GM21526 (cell line): ENCODE data around the gene SLC16A1.
"Not testable (repeated sequence)": the region's sequence is repeated elsewhere in the genome, so short reads cannot be mapped to it uniquely, and the experiment has no call there.

Experiments used
- ATAC-seq: cut with Tn5 transposase; IDR thresholded peaks from one replicate; pipeline ENCODE4 v1.9.1; 2021; ENCODE audit warnings: moderate library complexity; ENCODE audit not compliant: unreplicated experiment, low FRiP score

Gene SLC16A1

DNA sequence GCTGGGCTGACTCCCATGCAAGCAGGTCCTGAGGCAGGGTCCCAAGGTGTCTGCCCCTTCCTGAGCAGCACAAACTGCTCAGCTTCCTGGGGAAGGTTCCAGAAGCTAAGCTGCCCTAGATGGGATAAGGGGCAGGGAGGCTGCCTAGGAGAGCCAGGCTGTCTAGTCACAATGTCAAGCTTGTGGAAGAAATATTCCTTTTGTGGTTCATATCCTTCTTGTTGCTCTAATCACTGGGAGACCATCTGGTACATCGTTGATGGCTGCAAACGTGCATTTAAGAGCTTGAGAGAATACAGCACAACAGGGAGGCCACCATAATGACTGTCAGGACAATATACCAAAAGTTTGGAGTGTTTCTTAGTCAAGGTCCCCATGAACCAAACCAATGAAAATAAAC lies 67.4 kb downstream of the SLC16A1 start:
- no peak for ATAC-seq

DNA sequence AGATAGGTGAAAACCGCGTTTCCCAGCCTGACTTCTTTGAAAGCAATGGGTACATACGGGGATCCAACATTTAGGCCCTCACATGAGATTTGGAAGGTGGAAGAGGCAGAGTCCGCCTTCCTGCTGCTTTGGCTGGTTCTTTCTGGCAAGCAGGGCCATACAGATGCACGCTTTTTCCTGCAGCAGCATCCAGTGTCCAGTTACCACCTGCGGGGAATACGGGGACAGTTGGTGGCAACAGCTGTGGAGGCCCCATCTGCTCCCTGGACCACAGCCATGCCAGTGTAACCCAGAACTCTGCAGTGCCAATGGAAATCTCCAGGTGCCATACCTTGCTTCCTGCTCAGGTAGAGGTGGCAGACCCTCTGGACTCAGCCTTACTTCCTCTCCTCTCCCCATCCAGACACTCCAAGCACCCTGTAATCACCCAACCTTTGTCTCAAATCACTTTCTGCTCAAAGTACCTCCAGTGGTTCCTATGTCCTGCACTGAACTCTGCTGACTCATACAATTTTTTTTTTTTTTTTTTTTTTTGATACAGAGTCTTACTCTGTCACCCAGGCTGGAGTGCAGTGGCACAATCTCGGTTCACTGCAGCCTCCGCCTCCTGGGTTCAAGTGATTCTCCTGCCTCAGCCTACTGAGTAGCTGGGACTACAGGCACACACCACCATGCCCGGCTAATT lies 68.3 kb downstream of the SLC16A1 start:
- ATAC-seq, result no peak

DNA sequence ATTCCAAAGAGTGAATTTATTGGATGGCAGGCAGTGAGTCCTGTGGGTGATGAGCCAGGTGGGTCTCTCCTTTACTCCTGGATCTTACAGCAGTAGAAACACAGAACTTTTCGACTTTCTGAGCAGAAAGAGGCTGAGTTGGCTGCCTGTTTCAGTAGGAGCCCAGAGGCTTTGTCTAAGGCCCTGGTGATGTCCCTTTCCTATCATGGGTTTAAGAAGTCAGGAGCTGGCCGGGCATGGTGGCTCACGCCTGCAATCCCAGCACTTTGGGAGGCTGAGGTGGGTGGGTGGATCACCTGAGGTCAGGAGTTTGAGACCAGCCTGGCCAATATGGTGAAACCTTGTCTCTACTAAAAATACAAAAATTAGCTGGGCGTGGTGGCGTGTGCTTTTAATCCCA lies 71.0 kb downstream of the SLC16A1 start:
- ATAC-seq, result not testable (repeated sequence)

DNA sequence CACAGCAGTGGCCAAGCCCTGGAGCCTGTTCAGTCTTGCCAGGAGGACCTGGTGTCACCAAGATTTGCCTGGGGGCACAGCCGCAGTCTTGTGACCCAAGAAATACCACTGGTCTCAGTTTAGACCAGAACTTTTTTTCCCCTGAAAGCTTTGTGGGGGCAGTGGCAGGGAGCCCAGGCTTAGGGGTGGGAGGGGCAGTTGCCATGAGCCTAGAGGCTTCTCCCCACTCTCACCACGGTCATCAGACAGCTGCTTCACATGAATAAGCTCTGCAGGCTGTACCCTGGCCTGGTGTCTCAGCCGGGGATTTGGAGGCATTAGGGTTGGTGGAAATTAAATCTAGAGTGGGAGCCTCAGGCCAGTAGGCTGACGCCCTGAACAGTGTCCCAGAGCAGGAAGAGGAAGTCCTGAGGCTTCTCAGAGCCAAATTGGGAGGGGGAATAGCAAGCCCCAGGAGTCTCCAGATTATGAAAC lies 73.7 kb downstream of the SLC16A1 start:
- ATAC-seq, result no peak

DNA sequence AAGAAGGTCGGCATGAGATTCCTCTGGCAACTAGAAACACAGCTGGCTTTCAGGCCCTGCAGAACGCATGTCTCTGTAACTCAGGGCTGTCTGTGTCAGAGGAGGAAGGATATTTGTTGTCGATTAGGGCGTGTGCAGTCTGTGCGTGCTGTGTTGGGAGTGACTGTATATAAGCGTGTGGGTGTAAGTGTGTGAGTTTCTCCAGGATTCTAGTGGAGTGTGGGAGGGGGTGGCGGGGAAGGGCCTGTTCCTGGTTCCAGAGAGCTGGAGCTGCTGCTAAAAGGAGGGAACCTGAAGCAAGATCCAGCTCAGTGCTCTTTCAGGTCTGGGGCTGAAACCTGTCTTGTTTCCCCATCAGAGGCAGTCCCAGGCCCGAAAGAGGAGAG lies 74.3 kb downstream of the SLC16A1 start:
- ATAC-seq, result no peak

DNA sequence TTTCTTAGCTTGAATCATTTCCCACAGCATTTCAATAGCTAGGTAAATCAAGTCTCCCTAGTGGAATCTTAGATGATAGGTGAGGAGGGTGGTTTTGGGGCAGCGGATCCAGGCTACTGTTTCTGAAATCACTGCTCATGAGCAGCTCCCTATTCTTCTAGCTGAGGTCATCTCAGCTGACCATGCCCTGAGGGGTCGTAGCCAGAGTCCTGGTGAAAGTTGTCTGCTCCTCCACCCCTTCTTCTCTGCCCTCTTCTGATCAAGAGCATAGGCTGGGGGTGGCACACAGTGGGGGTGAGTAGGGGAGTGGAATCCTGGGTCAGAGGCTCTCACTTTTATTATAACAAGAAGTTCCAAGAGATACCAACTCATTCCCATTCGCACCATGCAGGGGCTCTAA lies 76.2 kb downstream of the SLC16A1 start:
- no peak for ATAC-seq

DNA sequence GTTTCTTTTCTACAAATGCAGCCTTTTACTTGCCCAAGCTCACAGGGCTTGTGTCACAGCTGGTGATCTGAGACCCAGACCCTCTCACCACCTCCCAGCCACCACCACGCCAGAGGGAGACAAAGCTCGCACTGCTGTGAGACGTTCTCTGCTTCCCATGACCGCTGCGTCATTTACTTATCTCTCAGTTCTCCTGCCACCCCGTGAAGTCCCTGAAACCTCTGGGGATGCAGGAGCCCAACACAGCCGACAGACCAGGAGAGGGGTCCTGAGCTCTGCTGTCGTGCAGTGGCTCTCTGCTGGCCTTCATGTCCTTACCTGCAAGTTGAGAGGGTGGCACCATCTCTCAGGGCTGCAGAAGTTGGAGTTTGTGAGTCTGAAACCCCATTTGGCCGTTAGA lies 77.7 kb downstream of the SLC16A1 start:
- ATAC-seq, result no peak

DNA sequence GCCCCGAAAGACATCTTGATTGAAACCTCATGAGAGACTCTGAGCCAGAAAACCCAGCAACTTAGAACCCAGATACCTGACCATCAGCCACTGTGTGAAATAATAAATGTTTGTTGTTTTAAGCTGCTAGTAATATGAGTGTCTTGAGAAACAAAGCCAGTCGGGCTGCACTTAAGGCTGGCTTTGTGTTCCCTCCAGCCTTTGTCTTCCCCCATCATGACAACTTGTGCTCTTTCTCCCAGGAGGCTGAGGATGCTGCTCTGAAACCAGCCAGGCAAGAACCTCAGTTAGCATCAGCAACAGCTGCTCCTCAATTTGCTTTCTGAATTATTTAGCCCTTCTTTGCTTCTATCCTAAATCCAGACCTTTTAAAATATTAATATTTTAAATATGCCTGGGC lies 78.2 kb downstream of the SLC16A1 start:
- ATAC-seq, result no peak

DNA sequence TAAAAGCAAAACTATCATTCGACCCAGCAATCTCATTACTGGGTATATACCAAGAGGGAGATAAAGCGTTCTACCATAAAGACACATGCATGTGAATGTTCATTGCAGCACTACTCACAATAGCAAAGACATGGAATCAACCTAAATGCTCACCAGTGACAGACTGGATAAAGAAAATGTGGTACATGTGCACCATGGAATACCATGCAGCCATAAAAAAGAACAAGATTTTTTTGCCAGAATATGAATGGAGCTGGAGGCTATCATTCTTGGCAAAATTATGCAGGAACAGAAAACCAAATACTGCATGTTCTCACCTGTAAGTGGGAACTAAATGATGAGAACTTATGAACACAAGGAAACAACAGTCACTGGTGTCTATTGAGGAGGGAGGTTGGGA lies 79.7 kb downstream of the SLC16A1 start:
- ATAC-seq, result no peak

DNA sequence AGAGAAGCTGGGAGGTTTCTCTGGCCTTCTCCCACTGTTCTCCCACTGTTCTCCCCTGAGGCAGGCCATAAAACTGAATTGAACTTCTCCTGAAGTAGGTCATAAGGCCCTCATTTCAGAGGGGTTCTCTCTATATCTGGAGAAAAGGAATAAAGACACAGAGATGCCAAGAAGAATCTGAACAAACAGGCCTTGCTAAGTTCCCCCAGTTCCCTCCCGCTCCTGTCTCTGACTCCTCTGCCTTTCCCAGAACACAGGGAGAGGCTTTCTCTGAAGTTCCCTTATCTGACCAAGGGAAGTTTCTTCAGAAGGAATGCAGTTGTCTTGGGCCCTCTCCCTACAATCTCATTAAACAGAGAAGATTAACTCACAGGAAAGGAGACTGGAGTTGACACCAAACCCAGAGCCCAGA lies 83.4 kb downstream of the SLC16A1 start:
- ATAC-seq, result no peak

DNA sequence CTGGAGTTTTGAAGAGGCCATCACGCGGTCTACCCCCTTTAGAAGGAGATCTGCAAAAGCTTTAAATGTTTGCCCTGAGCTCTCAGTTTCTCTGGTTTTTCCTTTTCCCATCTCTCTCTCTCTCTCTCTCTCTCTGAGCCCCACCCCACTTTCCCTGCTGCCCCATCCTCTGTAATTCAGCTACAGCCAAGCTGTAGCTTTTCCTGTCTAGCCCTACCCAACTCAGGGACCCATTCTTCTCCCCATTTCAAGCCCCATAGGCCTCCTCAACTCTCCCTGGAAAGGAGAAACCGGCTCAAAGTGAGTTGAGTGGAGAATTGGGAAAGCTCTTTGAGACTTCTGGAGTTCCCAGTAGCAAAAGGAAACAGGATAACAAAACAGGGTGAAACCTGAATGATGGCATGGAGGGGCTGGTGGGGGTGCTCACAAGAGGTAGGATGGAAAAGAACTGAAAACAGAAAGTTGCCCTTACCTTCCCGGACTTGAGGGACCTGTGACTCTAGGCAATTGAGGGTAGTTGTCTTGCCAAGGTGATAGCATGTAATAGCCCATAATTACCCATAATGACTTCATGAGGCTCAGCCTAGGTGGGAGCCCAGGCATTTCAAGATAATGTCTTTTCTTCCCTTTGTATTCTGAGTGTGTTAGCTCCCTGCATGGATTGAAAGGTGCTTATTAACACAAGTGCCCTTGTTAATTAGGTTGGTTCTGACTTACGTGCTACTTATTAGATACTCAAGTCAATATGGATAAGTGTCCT lies 84.9 kb downstream of the SLC16A1 start:
- ATAC-seq, result no peak

DNA sequence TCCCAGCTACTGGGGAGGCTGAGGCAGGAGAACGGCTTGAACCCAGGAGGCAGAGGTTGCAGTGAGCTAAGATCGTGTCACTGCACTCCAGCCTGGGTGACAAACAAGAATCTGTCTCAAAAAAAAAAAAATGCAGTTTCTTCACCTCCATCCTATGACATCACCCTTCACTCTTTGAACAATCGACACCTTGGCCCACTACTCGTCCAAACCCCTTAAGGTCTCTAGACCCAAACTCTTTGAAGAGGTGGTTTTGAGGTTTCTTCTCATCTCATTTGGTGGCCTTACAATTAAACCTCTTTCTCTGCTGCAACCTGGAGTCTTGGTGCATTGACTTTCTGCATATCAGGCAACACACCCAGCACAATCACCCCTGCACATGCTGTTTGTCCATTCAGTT lies 86.1 kb downstream of the SLC16A1 start:
- ATAC-seq, result no peak

DNA sequence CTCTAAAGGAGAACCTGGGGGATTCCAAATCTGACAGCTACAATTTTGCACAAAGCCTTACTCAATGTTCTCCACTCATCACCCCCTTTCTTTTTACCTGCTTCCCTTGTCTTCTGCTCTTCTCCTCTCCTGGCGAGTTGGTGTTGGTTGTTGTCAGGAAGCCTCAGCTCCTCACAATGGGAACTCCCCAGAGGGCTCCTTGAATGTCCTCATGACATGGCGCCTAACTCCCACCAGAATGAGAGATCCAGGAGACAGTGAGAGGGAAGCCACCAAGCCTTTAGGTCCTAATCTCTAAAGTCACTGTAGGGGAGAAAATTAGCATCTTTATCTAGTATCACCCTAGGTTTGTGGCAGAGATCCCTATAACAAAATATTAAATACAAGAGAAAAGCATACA lies 87.8 kb downstream of the SLC16A1 start:
- no peak for ATAC-seq

DNA sequence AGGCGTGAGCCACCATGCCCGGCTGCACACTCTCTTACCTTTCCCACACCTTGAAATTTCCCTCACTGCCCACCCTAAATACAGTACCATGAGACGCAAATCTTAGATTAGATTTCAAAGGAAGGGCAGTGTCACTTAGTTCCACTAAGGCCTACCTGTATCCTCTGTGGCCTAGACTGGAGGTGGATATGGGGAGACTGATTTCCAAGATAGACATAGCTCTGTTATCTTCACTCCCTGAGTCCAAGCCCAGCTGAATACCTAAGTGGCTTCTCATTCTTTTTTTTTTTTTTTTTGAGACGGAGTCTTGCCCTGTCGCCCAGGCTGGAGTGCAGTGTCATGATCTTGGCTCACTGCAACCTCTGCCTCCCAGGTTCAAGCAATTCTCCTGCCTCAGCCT lies 89.0 kb downstream of the SLC16A1 start:
- ATAC-seq, result no peak

DNA sequence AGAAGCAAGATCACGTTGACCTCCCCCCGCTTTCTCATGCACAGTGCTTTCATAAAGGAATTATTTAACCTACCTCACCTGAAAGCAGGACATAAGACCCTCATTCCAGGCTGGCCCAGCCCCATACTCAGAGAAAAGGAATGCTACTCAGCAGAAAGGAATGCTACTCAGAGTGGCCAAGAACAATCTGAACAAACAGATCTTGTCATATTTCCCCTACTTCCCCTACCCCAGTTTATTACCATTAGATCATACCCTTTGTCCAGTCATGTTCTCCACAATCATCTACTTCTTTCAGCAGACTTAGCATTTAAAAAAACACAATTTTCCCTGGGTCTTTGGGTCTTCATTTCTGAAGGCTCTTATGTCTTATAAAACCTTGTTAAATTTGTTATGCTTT lies 89.8 kb downstream of the SLC16A1 start:
- ATAC-seq, result no peak

DNA sequence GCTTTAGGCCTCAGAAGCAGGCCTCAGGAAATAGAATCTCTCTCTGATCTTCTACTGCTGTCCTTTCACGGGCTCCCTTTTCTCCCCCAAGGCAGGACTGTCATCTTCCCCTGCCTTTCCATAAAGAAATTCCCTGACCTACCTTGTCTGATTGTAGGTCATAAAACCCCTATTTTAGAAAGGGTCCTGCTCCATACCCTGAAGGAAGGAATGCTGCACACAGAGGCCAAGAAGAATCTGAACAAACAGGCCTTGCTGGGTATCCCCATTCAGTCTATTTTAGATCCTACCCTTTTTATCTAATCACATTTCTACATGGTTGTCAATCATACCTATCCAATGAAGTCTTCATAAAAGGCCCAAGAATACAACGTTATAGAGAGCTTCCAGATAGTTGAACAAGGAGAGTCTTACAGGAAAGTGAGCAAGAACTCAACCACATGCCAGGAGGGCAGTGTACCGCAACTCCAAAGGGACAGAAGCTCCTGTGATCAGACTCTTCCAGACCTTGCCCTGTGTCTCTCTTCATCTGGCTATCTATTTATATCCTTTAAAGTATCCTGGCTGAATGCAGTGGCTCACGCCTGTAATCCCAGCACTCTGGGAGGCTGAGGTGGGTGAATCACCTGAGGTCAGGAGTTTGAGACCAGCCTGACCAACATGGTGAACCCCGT lies 93.1 kb downstream of the SLC16A1 start:
- ATAC-seq, result no peak
